Thyroid gland (tissue), 4 donors: Measurements from ENCODE around the gene FXYD1.

Source experiments
- POLR2A ChIP-seq, 2 donors: fragments of 450-650 bp; IDR thresholded peaks; one replicate each; pipeline ENCODE4 v1.6.1; 2017; ENCODE audit warnings: antibody characterized with exemption in 2 of 2, mild to moderate bottlenecking in 2 of 2, moderate library complexity in 1 of 2
- TF ChIP-seq, protein P1 (sequence below), 6 experiments: fragments of 200-600 bp in 3 of 6; fragments of 450-650 bp in 3 of 6; sonication (generic) in 3 of 6; IDR thresholded peaks; one replicate each; pipeline ENCODE4 v1.5.1; 2016 to 2019; ENCODE audit warnings: antibody characterized with exemption in 6 of 6, mild to moderate bottlenecking in 2 of 6, inconsistent platforms in 1 of 6, moderate library complexity in 1 of 6

DNA sequence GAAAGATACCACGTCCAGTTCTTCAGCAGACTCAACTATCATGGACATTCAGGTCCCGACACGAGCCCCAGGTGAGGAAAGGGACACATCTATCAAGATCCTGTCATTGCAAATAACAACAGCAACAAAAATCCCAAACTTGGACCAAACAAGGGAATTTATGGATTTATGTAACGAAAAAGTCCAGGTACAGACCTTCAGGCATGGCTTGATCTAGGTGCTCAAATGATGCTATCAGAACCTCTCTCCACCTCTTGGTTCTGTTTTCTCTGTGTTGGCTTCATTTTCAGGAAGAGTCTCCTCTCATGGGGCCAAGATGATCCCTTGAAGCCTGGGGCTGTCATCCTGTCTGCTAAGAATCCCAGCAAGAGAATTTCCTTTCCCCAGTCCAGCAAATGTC is 18.8 kb downstream of the FXYD1 start:
- TF ChIP-seq, protein P1, sequence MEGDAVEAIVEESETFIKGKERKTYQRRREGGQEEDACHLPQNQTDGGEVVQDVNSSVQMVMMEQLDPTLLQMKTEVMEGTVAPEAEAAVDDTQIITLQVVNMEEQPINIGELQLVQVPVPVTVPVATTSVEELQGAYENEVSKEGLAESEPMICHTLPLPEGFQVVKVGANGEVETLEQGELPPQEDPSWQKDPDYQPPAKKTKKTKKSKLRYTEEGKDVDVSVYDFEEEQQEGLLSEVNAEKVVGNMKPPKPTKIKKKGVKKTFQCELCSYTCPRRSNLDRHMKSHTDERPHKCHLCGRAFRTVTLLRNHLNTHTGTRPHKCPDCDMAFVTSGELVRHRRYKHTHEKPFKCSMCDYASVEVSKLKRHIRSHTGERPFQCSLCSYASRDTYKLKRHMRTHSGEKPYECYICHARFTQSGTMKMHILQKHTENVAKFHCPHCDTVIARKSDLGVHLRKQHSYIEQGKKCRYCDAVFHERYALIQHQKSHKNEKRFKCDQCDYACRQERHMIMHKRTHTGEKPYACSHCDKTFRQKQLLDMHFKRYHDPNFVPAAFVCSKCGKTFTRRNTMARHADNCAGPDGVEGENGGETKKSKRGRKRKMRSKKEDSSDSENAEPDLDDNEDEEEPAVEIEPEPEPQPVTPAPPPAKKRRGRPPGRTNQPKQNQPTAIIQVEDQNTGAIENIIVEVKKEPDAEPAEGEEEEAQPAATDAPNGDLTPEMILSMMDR (IDR thresholded peaks at IDR 0.05) = no peak
- no peak for TF ChIP-seq POLR2A (IDR thresholded peaks at IDR 0.05)
